ENCODE measurements around the gene RNH1. TPM values are rescaled to one million over a fixed set of nuclear protein-coding genes. Genes with fewer than 3 reads are reported as not detected.

The RNH1 gene
- total and polyA plus RNA-seq, 10 of the 15 experiments (the other 5 are each of a cell fraction or from before 2014, with no cell fraction given) = 2.3 to 162 (median 72.1) TPM

- TF ChIP-seq KAT2A (conservative IDR thresholded peaks at IDR 0.05; ENCODE audit: control insufficient read depth, low read depth, low read length) = no peak
- peak; percentile 98 for TF ChIP-seq CREB1 (IDR thresholded peaks at IDR 0.05; ENCODE audit: low read depth)
- no peak for TF ChIP-seq CEBPB (IDR thresholded peaks at IDR 0.05; ENCODE audit: borderline replicate concordance in 1 of 2, low read depth in 2 of 2, low read length in 2 of 2)
- no peak for TF ChIP-seq TCF7 (IDR thresholded peaks at IDR 0.05; ENCODE audit: borderline replicate concordance)
- TF ChIP-seq RUNX3 (IDR thresholded peaks at IDR 0.05; ENCODE audit: low read length) = peak; percentile 18
- peak; percentile 90; the same call in 1 of the 2 replicates for TF ChIP-seq PML (IDR thresholded peaks at IDR 0.05; ENCODE audit: low read length)
- no peak for TF ChIP-seq ZZZ3 (IDR thresholded peaks at IDR 0.05; ENCODE audit: control insufficient read depth, insufficient read length, low read depth)
- no peak for TF ChIP-seq SMARCA5 (IDR thresholded peaks at IDR 0.05)
- TF ChIP-seq EZH2 (IDR thresholded peaks at IDR 0.05; ENCODE audit: borderline replicate concordance, control insufficient read depth, low read depth, low read length) = no peak
- TF ChIP-seq FOS (IDR thresholded peaks at IDR 0.05; ENCODE audit: borderline replicate concordance, extremely low read depth, insufficient read length) = no peak
- TF ChIP-seq SUZ12 (IDR thresholded peaks at IDR 0.05; ENCODE audit: unreplicated experiment) = no peak
- TF ChIP-seq GATAD2B (conservative IDR thresholded peaks at IDR 0.05; ENCODE audit: low read depth) = 0 out of 2 replicates have a peak, but pooled peaks have one; percentile 66
- no peak for TF ChIP-seq TCF12 (IDR thresholded peaks at IDR 0.05; ENCODE audit: low read depth, low read length)
- peak; percentile 62 for TF ChIP-seq PKNOX1 (IDR thresholded peaks at IDR 0.05)
- peak; percentile 77 for TF ChIP-seq CBFB (IDR thresholded peaks at IDR 0.05; ENCODE audit: low read depth)
- no peak for TF ChIP-seq SMC3 (IDR thresholded peaks at IDR 0.05; ENCODE audit: borderline replicate concordance, low read length)
- TF ChIP-seq TARDBP (IDR thresholded peaks at IDR 0.05; ENCODE audit: borderline replicate concordance) = no peak
- no peak for TF ChIP-seq SREBF1 (IDR thresholded peaks at IDR 0.05; ENCODE audit: low read length)
- no peak for TF ChIP-seq STAT3 (IDR thresholded peaks at IDR 0.05; ENCODE audit: low read depth, low read length)
- TF ChIP-seq POLR2A (IDR thresholded peaks at IDR 0.05; ENCODE audit: low read depth, low read length) = peak; percentile 80
- TF ChIP-seq ZBED1 (IDR thresholded peaks at IDR 0.05; ENCODE audit: borderline replicate concordance) = no peak
- TF ChIP-seq MEF2B (IDR thresholded peaks at IDR 0.05; ENCODE audit: partially characterized antibody, poor library complexity, severe bottlenecking) = peak; percentile 62
- no peak for TF ChIP-seq KDM1A (IDR thresholded peaks at IDR 0.05; ENCODE audit: borderline replicate concordance)
- TF ChIP-seq BCL3 (IDR thresholded peaks at IDR 0.05; ENCODE audit: borderline replicate concordance, insufficient read depth, low read depth, low read length, poor library complexity, severe bottlenecking) = peak; percentile 14
- TF ChIP-seq NR2C2 (IDR thresholded peaks at IDR 0.05; ENCODE audit: borderline replicate concordance, control insufficient read depth, insufficient read length, low read depth) = no peak
- TF ChIP-seq CHD4 (IDR thresholded peaks at IDR 0.05) = no peak
- TF ChIP-seq MXI1 (IDR thresholded peaks at IDR 0.05; ENCODE audit: low read depth, low read length) = peak; percentile 61
- TF ChIP-seq RFX5 (IDR thresholded peaks at IDR 0.05; ENCODE audit: low read depth, low read length) = 0 out of 2 replicates have a peak, but pooled peaks have one; percentile 19
- peak; percentile 48; the same call in 1 of the 2 replicates for TF ChIP-seq NR2F1 (conservative IDR thresholded peaks at IDR 0.05)
- no peak; the same call in 1 of the 2 replicates for TF ChIP-seq ZNF207 (IDR thresholded peaks at IDR 0.05; ENCODE audit: borderline replicate concordance)
- TF ChIP-seq POLR2AphosphoS2 (IDR thresholded peaks at IDR 0.05; ENCODE audit: low read depth, low read length) = peak; percentile 52; the same call in 1 of the 2 replicates
- TF ChIP-seq TAF1 (IDR thresholded peaks at IDR 0.05; ENCODE audit: borderline replicate concordance, low read depth, low read length) = peak; percentile 63
Measured at GRCh38 chr11:506238-506994, 626 bp downstream of the RNH1 start (continued).
